8988T (cell line): ENCODE measurements around the gene ISM1.

Experiments
- DNase-seq: peaks from one replicate; pipeline ENCODE4 v3.0.0; 2011

ISM1 gene

GRCh38 chr20:13285408-13285807, 64.3 kb downstream of the ISM1 start:
- DNase-seq = no peak

DNA sequence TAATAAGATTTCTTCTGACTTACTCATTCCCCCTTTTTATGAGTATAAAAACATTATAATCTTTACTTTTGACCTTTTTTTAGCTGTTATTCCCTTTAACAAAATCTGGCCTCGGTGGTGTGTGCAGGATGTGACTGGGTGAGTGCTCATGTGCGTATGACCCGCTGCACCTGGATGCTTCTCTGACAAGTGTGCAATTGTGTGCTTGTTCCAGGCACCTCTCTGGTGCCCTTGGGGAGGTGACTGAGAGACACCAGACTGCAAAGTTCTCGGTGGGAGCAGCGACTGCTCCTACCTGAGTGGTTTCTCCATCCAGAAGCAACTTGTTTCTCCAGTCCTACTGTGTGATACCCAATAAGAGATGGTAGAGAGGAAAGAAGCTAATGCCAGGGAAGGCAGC, 65.0 kb downstream of the ISM1 start:
- DNase-seq = no peak

GRCh38 chr20:13286607-13287006, 65.5 kb downstream of the ISM1 start:
- no peak for DNase-seq

DNA sequence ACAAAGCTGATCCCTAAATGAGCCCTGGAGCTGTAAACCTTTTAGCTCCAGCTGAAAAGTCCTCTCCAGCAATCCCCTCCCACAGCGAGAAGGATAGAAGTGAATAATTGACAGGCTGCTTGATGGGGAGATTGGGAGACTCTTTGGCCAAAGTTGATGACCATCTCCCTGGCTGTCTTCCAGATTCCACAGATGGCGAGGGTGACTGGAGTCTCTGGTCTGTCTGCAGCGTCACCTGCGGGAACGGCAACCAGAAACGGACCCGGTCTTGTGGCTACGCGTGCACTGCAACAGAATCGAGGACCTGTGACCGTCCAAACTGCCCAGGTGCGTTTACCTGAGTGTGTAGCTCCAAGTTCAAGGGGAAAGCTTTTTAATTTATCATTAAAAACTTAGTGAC, 67.3 kb downstream of the ISM1 start:
- no peak for DNase-seq

- no peak for DNase-seq
Measured at GRCh38 chr20:13289031-13289430, 68.0 kb downstream of the ISM1 start.

DNA sequence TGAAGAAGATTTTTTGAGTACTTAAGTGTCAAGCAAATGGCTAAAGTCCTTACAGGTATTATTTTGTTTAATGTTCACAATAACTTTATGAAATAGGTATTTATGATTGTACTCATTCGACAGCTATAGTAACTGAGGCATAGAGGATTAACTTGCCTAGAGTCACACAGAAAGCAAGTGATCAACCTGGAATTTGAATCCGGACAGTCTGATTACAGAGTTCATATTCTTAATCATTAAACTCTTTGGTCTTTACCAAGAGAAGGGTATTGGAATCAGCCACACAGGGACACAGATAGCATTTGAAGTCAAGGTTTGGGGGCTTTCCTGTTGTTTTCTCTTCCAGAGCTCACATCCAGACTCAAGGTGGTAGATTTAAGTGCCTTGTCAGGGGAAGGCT, 69.7 kb downstream of the ISM1 start:
- DNase-seq = no peak

DNA sequence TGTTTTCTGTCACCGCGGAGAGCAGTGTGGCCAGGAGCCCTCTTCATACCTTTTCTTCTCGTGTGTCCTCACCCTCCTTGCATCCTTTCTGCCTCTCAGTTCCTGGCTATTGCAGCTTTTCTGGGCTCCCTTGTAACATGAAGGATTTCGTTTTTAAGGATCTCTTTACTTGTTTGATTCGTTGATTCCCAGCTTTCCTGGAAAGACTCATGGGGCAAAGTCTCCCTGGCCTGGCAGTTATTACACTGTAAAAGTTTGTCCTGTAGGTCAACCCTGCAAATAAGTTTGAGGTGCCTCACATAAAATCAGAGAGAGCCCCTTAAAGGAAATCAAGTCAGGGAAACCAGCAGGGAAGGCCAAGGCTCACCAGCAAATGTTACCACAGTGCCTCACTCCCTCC, 70.1 kb downstream of the ISM1 start:
- no peak for DNase-seq

GRCh38 chr20:13292201-13292885, 71.3 kb downstream of the ISM1 start:
- no peak for DNase-seq

- DNase-seq = no peak
Measured at GRCh38 chr20:13294522-13294921, 73.4 kb downstream of the ISM1 start.

GRCh38 chr20:13295637-13296036, 74.6 kb downstream of the ISM1 start:
- no peak for DNase-seq

- no peak for DNase-seq
Measured at GRCh38 chr20:13296070-13296469, 75.0 kb downstream of the ISM1 start.

DNA sequence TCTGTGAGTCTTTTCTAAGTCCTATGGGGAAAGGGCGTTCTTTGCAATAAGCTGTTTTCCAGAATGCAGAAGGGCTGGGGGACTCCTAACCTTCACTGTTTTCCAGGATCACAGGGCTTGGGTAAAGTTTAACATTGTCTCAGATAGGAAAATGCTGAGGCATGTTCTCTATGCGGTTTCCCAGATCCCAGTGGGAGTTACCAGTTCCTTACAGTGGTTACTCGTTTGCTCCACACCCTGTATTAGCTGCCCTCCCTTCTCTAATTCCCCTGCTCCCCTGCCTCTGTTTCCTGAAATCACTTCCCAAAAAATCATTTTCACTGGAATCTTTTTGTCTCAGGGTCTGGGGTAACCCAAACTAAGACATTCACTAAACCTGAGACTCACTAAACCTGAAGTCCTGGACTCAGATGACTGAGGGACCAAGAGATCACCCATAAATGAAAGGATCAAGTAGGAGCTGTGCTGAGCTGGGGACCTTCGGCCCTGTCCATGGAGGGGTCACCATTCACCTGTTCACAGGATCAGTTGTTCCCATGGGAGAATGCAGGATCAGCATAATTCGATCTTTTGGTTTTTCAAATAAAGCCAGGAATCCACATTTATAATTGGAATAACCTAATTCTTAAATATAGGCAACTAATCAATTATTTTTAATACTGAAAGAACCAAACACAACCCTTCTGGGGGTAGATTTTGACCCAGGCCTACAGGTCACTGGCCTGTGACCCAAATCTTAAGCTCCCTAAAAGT, 76.2 kb downstream of the ISM1 start:
- no peak for DNase-seq

DNA sequence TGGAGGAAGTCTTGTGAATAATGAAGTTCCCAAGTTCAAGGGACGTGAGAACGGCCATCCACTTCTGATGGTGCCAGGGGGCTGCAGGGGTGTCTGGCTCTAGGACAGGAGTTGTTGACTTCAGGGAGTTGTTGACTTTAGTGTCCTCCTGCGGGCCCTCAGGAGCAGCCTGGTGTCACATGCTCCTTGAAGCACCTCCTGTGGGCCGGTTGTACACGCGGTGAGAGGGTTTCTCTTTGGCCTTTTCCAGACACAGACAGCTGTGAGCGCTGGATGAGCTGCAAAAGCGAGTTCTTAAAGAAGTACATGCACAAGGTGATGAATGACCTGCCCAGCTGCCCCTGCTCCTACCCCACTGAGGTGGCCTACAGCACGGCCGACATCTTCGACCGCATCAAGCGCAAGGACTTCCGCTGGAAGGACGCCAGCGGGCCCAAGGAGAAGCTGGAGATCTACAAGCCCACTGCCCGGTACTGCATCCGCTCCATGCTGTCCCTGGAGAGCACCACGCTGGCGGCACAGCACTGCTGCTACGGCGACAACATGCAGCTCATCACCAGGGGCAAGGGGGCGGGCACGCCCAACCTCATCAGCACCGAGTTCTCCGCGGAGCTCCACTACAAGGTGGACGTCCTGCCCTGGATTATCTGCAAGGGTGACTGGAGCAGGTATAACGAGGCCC, 77.8 kb downstream of the ISM1 start:
- no peak for DNase-seq

- DNase-seq = no peak
Measured at GRCh38 chr20:13299401-13299800, 78.3 kb downstream of the ISM1 start.

DNA sequence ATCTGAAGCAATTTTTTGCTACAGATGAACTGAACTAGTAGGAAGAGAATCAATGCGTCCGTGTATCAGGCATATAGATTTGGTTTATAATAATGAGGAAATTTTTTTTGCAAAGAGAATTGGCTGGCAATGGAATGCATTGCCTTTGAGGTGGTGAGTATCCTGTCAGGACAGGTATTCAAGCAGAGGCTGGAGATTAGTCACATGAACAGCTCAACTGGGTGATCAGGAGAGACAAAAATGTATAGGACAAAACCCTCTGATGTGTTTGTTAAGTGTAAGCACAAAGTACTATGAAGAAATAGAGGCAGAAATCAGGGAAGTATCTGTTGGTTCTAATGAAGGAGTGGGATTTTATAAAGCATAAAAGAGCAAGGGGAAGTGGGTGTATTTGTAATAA, 80.5 kb downstream of the ISM1 start:
- DNase-seq = no peak

GRCh38 chr20:13302647-13303450, 81.8 kb downstream of the ISM1 start:
- DNase-seq = peak; percentile 23

DNA sequence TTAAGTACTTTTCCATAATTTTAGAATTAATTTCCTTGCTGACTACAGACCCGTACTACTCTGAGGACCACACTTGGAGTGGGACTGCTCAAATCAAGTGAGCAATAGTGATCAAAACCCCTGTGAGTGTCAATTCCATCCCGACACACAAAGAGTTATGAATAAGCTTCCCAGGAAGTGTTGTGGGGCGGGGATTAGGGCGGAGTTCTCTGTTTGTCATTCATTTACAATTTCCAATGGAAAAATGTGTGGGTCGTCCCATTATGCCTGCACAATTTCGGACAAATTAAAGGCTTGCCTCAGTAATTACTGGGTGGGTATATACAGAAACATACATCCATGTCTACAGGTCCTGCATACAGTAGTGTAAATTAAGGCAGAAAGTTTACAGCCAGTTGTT, 84.2 kb downstream of the ISM1 start:
- no peak for DNase-seq

DNA sequence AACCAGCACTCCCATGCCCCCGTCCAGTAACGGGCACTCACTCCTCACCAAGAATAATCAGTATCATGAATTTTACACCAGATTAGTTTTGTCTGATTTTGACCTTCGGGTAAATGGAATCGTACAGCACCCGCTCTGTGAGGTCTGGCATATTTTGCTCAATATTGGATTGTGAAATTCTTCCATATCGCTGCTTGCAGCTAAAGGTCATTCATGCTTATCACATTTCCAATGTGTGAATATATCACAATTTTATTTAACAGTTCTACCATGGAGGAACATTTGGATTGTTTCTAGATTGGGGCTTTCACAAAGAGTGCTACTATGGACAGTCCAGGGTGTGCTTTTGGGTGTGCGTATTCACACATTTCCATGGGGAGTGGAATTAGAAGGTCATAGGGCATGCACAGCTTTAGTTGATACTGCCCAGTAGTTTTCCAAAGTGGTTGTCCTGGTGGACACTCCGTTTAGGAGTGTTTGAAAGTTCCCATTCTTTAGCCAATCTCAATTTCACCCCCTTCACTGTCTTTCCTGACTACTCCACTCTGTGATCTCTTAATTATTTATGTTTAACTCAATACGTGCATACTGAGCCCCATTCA, 86.6 kb downstream of the ISM1 start:
- DNase-seq = no peak

DNA sequence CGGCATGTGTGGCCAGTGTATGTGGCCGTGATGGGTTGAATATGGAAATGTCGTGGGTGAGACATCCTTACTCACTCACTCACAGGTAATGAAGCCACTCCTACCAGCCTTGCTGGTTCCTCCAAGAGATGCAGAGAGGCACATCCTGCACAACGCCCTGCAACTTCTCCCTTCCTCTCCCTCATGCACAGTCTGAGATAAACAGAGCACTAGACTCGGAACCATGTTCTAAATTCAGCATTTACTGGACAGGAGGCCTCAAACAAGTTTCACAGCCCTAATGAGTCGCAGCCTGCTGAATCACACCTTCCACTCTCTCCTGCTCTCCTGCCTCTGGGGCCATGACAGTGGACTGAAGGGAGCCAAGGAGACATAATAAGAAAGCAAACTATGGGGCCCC, 91.2 kb downstream of the ISM1 start:
- no peak for DNase-seq

DNA sequence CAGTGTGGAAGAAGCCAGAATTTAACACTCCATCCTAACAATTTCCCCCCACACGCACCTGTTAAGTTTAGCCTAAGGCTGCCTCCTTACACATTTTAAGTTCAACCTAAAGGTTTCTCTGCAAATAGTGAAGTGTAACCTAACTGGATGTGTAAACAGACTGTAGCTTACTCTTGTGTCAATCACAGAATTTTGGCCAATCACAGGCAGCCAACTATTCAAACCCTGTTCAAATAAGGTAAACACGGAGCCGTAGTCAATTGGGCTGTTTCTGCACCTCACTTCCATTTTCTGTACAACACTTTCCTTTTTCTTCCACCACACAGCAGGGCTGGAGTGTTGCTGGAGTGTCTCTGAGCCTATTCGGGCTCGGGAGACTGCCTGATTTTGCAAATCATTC, 92.1 kb downstream of the ISM1 start:
- DNase-seq = no peak

GRCh38 chr20:13317439-13317838, 96.4 kb downstream of the ISM1 start:
- DNase-seq = no peak

GRCh38 chr20:13318871-13319521, 97.9 kb downstream of the ISM1 start:
- no peak for DNase-seq
